Liver (tissue), 9 donors: ENCODE measurements around the gene WDR82. TPM values are rescaled to one million over a fixed set of nuclear protein-coding genes. Genes with fewer than 3 reads are reported as not detected.

Experiments
- DNase-seq: peaks from one replicate; pipeline ENCODE4 v3.0.0-alpha.2; 2017; ENCODE audit warnings: low spot score
- H3K27ac ChIP-seq, 2 donors: one replicate each; pipeline ENCODE4 v1.7.0; 2013; ENCODE audit warnings: inconsistent platforms in 2 of 2, low read length in 2 of 2, control low read depth in 1 of 2, low read depth in 1 of 2, mild to moderate bottlenecking in 1 of 2
- H3K27me3 ChIP-seq, 4 donors: one replicate each; pipeline versions ENCODE4 v1.6.1 to v1.7.0; 2013; ENCODE audit warnings: low read length in 3 of 4, inconsistent platforms in 1 of 4, mild to moderate bottlenecking in 1 of 4, moderate library complexity in 1 of 4; ENCODE audit not compliant: control insufficient read depth in 4 of 4, insufficient read depth in 4 of 4
- H3K36me3 ChIP-seq, 4 donors: one replicate each; pipeline versions ENCODE4 v1.6.1 to v1.7.0; 2013; ENCODE audit warnings: low read length in 3 of 4, mild to moderate bottlenecking in 3 of 4, low read depth in 1 of 4, moderate library complexity in 1 of 4; ENCODE audit not compliant: control insufficient read depth in 4 of 4, insufficient read depth in 3 of 4
- H3K4me1 ChIP-seq, 4 donors: one replicate each; pipeline versions ENCODE4 v1.6.1 to v1.7.0; 2013; ENCODE audit warnings: low read length in 3 of 4, mild to moderate bottlenecking in 3 of 4, moderate library complexity in 1 of 4; ENCODE audit not compliant: control insufficient read depth in 4 of 4, insufficient read depth in 4 of 4
- H3K4me3 ChIP-seq, 3 donors: one replicate each; pipeline versions ENCODE4 v1.6.1 to v1.7.0; 2013; ENCODE audit warnings: low read length in 3 of 3, control low read depth in 1 of 3, low read depth in 1 of 3, mild to moderate bottlenecking in 1 of 3
- H3K9ac ChIP-seq, 2 donors: one replicate each; pipeline ENCODE4 v1.7.0; 2013; ENCODE audit warnings: low read length in 2 of 2, mild to moderate bottlenecking in 2 of 2, moderate library complexity in 2 of 2, control low read depth in 1 of 2, low read depth in 1 of 2
- H3K9me3 ChIP-seq, 4 donors: one replicate each; pipeline versions ENCODE4 v1.6.1 to v1.7.0; 2013; ENCODE audit warnings: low read length in 3 of 4; ENCODE audit not compliant: control insufficient read depth in 4 of 4
- ATF3 ChIP-seq: IDR thresholded peaks from 2 replicates; pipeline ENCODE4 v1.6.1; 2016; ENCODE audit warnings: antibody characterized with exemption
- CTCF ChIP-seq: fragments of 150-350 bp; IDR thresholded peaks from 2 replicates; pipeline ENCODE4 v1.5.1; 2017; ENCODE audit warnings: improper control_type of control experiment, low read depth, low read length; ENCODE audit not compliant: missing input control
- EGR1 ChIP-seq, 2 donors: IDR thresholded peaks; 2 replicates each; pipeline ENCODE4 v1.6.1; 2016 to 2018; ENCODE audit warnings: antibody characterized with exemption in 2 of 2, low read depth in 2 of 2
- FOXA1 ChIP-seq: IDR thresholded peaks from 2 replicates; pipeline ENCODE4 v1.6.1; 2016; ENCODE audit warnings: antibody characterized with exemption
- FOXA2 ChIP-seq: IDR thresholded peaks from 2 replicates; pipeline ENCODE4 v1.6.1; 2016; ENCODE audit warnings: antibody characterized with exemption
- GABPA ChIP-seq, 2 donors: IDR thresholded peaks in 1 of 2; conservative IDR thresholded peaks in 1 of 2; 2 replicates each; pipeline ENCODE4 v1.6.1; 2016; ENCODE audit warnings: antibody characterized with exemption in 2 of 2, mild to moderate bottlenecking in 1 of 2, moderate library complexity in 1 of 2
- HNF4A ChIP-seq, 2 donors: conservative IDR thresholded peaks; 2 replicates each; pipeline ENCODE4 v1.6.1; 2016; ENCODE audit warnings: antibody characterized with exemption in 2 of 2, mild to moderate bottlenecking in 2 of 2
- HNF4G ChIP-seq: IDR thresholded peaks from 2 replicates; pipeline ENCODE4 v1.6.1; 2016; ENCODE audit warnings: antibody characterized with exemption
- JUND ChIP-seq, 2 donors: IDR thresholded peaks; 2 replicates each; pipeline ENCODE4 v1.6.1; 2016; ENCODE audit warnings: antibody characterized with exemption in 2 of 2
- MAX ChIP-seq: IDR thresholded peaks from 2 replicates; pipeline ENCODE4 v1.6.1; 2016; ENCODE audit warnings: antibody characterized with exemption
- NR2F2 ChIP-seq: IDR thresholded peaks from 2 replicates; pipeline ENCODE4 v1.6.1; 2016; ENCODE audit warnings: antibody characterized with exemption
- RAD21 ChIP-seq, 2 donors: IDR thresholded peaks; 2 replicates each; pipeline ENCODE4 v1.6.1; 2016; ENCODE audit warnings: antibody characterized with exemption in 2 of 2, mild to moderate bottlenecking in 2 of 2
- REST ChIP-seq: IDR thresholded peaks from 2 replicates; pipeline ENCODE4 v1.6.1; 2016; ENCODE audit warnings: antibody characterized with exemption, mild to moderate bottlenecking
- RXRA ChIP-seq, 2 donors: IDR thresholded peaks; 2 replicates each; pipeline ENCODE4 v1.6.1; 2017 to 2018; ENCODE audit warnings: antibody characterized with exemption in 2 of 2, mild to moderate bottlenecking in 1 of 2
- SP1 ChIP-seq: IDR thresholded peaks from 2 replicates; pipeline ENCODE4 v1.6.1; 2018; ENCODE audit warnings: antibody characterized with exemption, mild to moderate bottlenecking
- TAF1 ChIP-seq: conservative IDR thresholded peaks from 2 replicates; pipeline ENCODE4 v1.6.1; 2016; ENCODE audit warnings: antibody characterized with exemption, mild to moderate bottlenecking
- YY1 ChIP-seq: IDR thresholded peaks from 2 replicates; pipeline ENCODE4 v1.6.1; 2016; ENCODE audit warnings: antibody characterized with exemption, mild to moderate bottlenecking
- ZBTB33 ChIP-seq: IDR thresholded peaks from 2 replicates; pipeline ENCODE4 v1.6.1; 2016; ENCODE audit warnings: antibody characterized with exemption
- WGBS: extraction: QIAGEN DNeasy Blood & Tissue Kit; methylation state at CpG from one replicate; pipeline ENCODE4 v1.1.7; 2013; 5-methylcytosine and 5-hydroxymethylcytosine counted together
- polyA plus RNA-seq, 2 donors: library from polyadenylated mRNA; stranded (reverse) in 1 of 2; unstranded in 1 of 2; fragments of 200-250 nt in 1 of 2; fragments of >200 nt in 1 of 2; fragmentation: Nextera tagmentation in 1 of 2; extraction: Ambion mirVana in 1 of 2; gene quantifications; one replicate each; pipeline versions ENCODE4 v1.2.1 to v1.2.3, GENCODE V29; 2013 to 2015
- total RNA-seq, 2 donors: library from RNA; depleted of rRNA; stranded (reverse); fragments of >200 nt; gene quantifications; one replicate each; pipeline ENCODE4 v1.2.3, GENCODE V29; 2014
- donor health status: healthy.
- donor health status: healthy.
- donor health status: healthy.
- donor health status: healthy.
- donor health status: healthy.

Gene WDR82
- total and polyA plus RNA-seq, 4 donors, result 4.3 to 44.3 (median 25.5) TPM

- no peaks in the 10 kb centered on the region for H3K4me1 ChIP-seq
- no peak for DNase-seq
- peaks cover 21 to 87% (median 74%) of the 10 kb centered on the region in 4 donors for H3K36me3 ChIP-seq
- H3K9me3 ChIP-seq, result no peaks in the 10 kb centered on the region
- WGBS, result 91% methylated on average over 4 of the region's 4 CpGs
- no peak overlapping the region for H3K4me3 ChIP-seq
- H3K9ac ChIP-seq, result no peak overlapping the region
- no peak overlapping the region for H3K27ac ChIP-seq
- no peaks in the 10 kb centered on the region for H3K27me3 ChIP-seq
- TF ChIP-seq HNF4A (conservative IDR thresholded peaks at IDR 0.05) (no peak), GABPA (IDR thresholded peaks at IDR 0.05 in 1 of 2, conservative IDR thresholded peaks at IDR 0.05 in 1 of 2) (no peak), CTCF (no peak), JUND (IDR thresholded peaks at IDR 0.05) (no peak), REST (no peak), SP1 (no peak), ATF3 (no peak), HNF4G (no peak), ZBTB33 (no peak), RAD21 (IDR thresholded peaks at IDR 0.05) (no peak), EGR1 (IDR thresholded peaks at IDR 0.05; ENCODE audit: low read depth in 2 of 2) (no peak), RXRA (IDR thresholded peaks at IDR 0.05) (no peak), MAX (no peak), FOXA2 (no peak), TAF1 (no peak), YY1 (no peak), NR2F2 (no peak), FOXA1 (no peak)
These were observed 20.5 kb downstream of the WDR82 start for GRCh38 chr3:52257911-52258310.
